ENCODE results near the gene GLB1L. TPM values are rescaled to one million over a fixed set of nuclear protein-coding genes. Genes with fewer than 3 reads are reported as not detected.

The GLB1L gene
- polyA plus RNA-seq, 3 donors = 21.8 to 26.4 (median 25.1) TPM

Other genes with a start within 250 kb of the GLB1L start
- under 1 TPM; 0.24 to 0.40 (median 0.34) TPM for gene CFAP65, start 203.9 kb downstream of the GLB1L start, polyA plus RNA-seq (ENCODE audit: insufficient read length in 3 of 3)
- 1 to 10 TPM; 1.2 to 1.8 (median 1.6) TPM for gene IHH, start 184.5 kb downstream of the GLB1L start, polyA plus RNA-seq (ENCODE audit: insufficient read length in 3 of 3)
- 10 to 100 TPM; 19.5 to 22.6 (median 20.4) TPM for gene NHEJ1, start 84.6 kb downstream of the GLB1L start, polyA plus RNA-seq (ENCODE audit: insufficient read length in 3 of 3)
- gene SLC23A3, start 75.4 kb downstream of the GLB1L start, polyA plus RNA-seq (ENCODE audit: insufficient read length in 3 of 3) = 10 to 100 TPM; 14.0 to 21.4 (median 17.8) TPM
- gene CNPPD1, start 68.5 kb downstream of the GLB1L start, polyA plus RNA-seq (ENCODE audit: insufficient read length in 3 of 3) = 10 to 100 TPM; 61.4 to 69.5 (median 61.5) TPM
- 100 to 1,000 TPM; 108 to 127 (median 108) TPM for gene RETREG2, start 67.2 kb downstream of the GLB1L start, polyA plus RNA-seq (ENCODE audit: insufficient read length in 3 of 3)
- gene ZFAND2B, start 38.7 kb downstream of the GLB1L start, polyA plus RNA-seq (ENCODE audit: insufficient read length in 3 of 3) = 10 to 100 TPM; 33.7 to 38.5 (median 38.3) TPM
- gene ABCB6, start 26.5 kb downstream of the GLB1L start, polyA plus RNA-seq (ENCODE audit: insufficient read length in 3 of 3) = 10 to 100 TPM; 34.7 to 37.5 (median 36.8) TPM
- gene ATG9A, start 15.8 kb downstream of the GLB1L start, polyA plus RNA-seq (ENCODE audit: insufficient read length in 3 of 3) = 10 to 100 TPM; 43.8 to 51.1 (median 46.8) TPM
- 10 to 100 TPM; 38.4 to 44.8 (median 38.8) TPM for gene ANKZF1, start 15.6 kb downstream of the GLB1L start, polyA plus RNA-seq (ENCODE audit: insufficient read length in 3 of 3)
- 10 to 100 TPM; 36.9 to 44.4 (median 41.8) TPM for gene STK16, start within 50 bp of the GLB1L start, polyA plus RNA-seq (ENCODE audit: insufficient read length in 3 of 3)
- gene TUBA4B, start 7.8 kb upstream of the GLB1L start, polyA plus RNA-seq (ENCODE audit: insufficient read length in 3 of 3) = 1 to 10 TPM in 2 of 3 donors, under 1 TPM in 1; 0.49 to 1.4 (median 1.3) TPM
- 10 to 100 TPM; 32.6 to 45.4 (median 35.7) TPM for gene TUBA4A, start 8.5 kb upstream of the GLB1L start, polyA plus RNA-seq (ENCODE audit: insufficient read length in 3 of 3)
- 10 to 100 TPM; 64.2 to 74.9 (median 69.1) TPM for gene DNAJB2, start 33.9 kb upstream of the GLB1L start, polyA plus RNA-seq (ENCODE audit: insufficient read length in 3 of 3)
- under 1 TPM in 1 of 3 donors, not detected in 2; 0.08 TPM for gene PTPRN, start 64.0 kb upstream of the GLB1L start, polyA plus RNA-seq (ENCODE audit: insufficient read length in 3 of 3)
- not detected for gene RESP18, start 87.3 kb upstream of the GLB1L start, polyA plus RNA-seq (ENCODE audit: insufficient read length in 3 of 3)
- gene DNPEP, start 142.5 kb upstream of the GLB1L start, polyA plus RNA-seq (ENCODE audit: insufficient read length in 3 of 3) = 10 to 100 TPM; 48.3 to 54.7 (median 51.2) TPM
- gene DES, start 172.9 kb upstream of the GLB1L start, polyA plus RNA-seq (ENCODE audit: insufficient read length in 3 of 3) = 10 to 100 TPM in 1 of 3 donors, 1 to 10 TPM in 2; 5.5 to 10.1 (median 7.4) TPM
- 10 to 100 TPM in 1 of 3 donors, 1 to 10 TPM in 2; 9.2 to 11.2 (median 9.4) TPM for gene SPEG, start 189.4 kb upstream of the GLB1L start, polyA plus RNA-seq (ENCODE audit: insufficient read length in 3 of 3)